ENCODE data around the gene ZNF76. TPM values are rescaled to one million over a fixed set of nuclear protein-coding genes. Genes with fewer than 3 reads are reported as not detected.
A peak's percentile ranks its signal among the peaks of the same experiment; 100 is the strongest.

ZNF76 gene
- total and polyA plus RNA-seq, 2 of the 13 experiments (the other 11 are each of a cell fraction or from before 2014, with no cell fraction given) = 13.2 to 26.4 TPM

- TF ChIP-seq ZNF142 (CRISPR knock-in tag; IDR thresholded peaks at IDR 0.05) (no peak), ZNF770 (CRISPR knock-in tag; IDR thresholded peaks at IDR 0.05) (no peak), HMGA1 (CRISPR knock-in tag; conservative IDR thresholded peaks at IDR 0.05) (no peak), KLF6 (CRISPR knock-in tag; IDR thresholded peaks at IDR 0.05) (no peak), ZNF616 (CRISPR knock-in tag; IDR thresholded peaks at IDR 0.05; ENCODE audit: low read depth) (no peak), CBFB (CRISPR knock-in tag; IDR thresholded peaks at IDR 0.05) (no peak; the same call in 1 of the 2 replicates), IRF2 (CRISPR knock-in tag; IDR thresholded peaks at IDR 0.05) (no peak; the same call in 1 of the 2 replicates), RBFOX2 (IDR thresholded peaks at IDR 0.05; ENCODE audit: low read depth, low read length) (no peak), GTF2F1 (IDR thresholded peaks at IDR 0.05; ENCODE audit: low read length) (no peak), ZBTB4 (CRISPR knock-in tag; IDR thresholded peaks at IDR 0.05; ENCODE audit: borderline replicate concordance) (peak; percentile 82; the same call in 1 of the 2 replicates), NFKB2 (CRISPR knock-in tag; IDR thresholded peaks at IDR 0.05; ENCODE audit: borderline replicate concordance) (no peak), BHLHE40 (IDR thresholded peaks at IDR 0.05; ENCODE audit: low read length) (no peak), ZNF276 (CRISPR knock-in tag; IDR thresholded peaks at IDR 0.05; ENCODE audit: low read depth) (peak; percentile 48; the same call in 1 of the 2 replicates), ZNF580 (CRISPR knock-in tag; IDR thresholded peaks at IDR 0.05; ENCODE audit: borderline replicate concordance, low read depth) (0 out of 2 replicates have a peak, but pooled peaks have one; percentile 22), ARNTL (CRISPR knock-in tag; IDR thresholded peaks at IDR 0.05) (no peak), KLF16 (CRISPR knock-in tag; IDR thresholded peaks at IDR 0.05) (no peak)
Observed at GRCh38 chr6:35317483-35318195, 58.1 kb downstream of the ZNF76 start (continued).
